Measurements from ENCODE around the gene ZNF786.
"Not testable (repeated sequence)": the region's sequence is repeated elsewhere in the genome, so short reads cannot be mapped to it uniquely, and the experiment has no call there.

The ZNF786 gene

GRCh38 chr7:149100821-149101220 is 10.3 kb upstream of the ZNF786 start:
- no peak for DNase-seq (ENCODE audit: extremely low read depth, low read depth)
- no peak for TF ChIP-seq CTCF (IDR thresholded peaks at IDR 0.05; ENCODE audit: low read depth, low read length)

- no peak for TF ChIP-seq CTCF (IDR thresholded peaks at IDR 0.05; ENCODE audit: low read depth, low read length)
- no peak for DNase-seq (ENCODE audit: extremely low read depth, low read depth)
These were observed 8.5 kb upstream of the ZNF786 start for GRCh38 chr7:149099058-149099457.

GRCh38 chr7:149097088-149097487 is 6.6 kb upstream of the ZNF786 start:
- DNase-seq (ENCODE audit: extremely low read depth, low read depth) = no peak

GRCh38 chr7:149093228-149093627 is 2.7 kb upstream of the ZNF786 start:
- no peak for DNase-seq (ENCODE audit: extremely low read depth, low read depth)
- no peak for TF ChIP-seq CTCF (IDR thresholded peaks at IDR 0.05; ENCODE audit: low read depth, low read length)

More at GRCh38 chr7:149097088-149097487, 6.6 kb upstream of the ZNF786 start:
- no peak for TF ChIP-seq CTCF (IDR thresholded peaks at IDR 0.05; ENCODE audit: low read depth, low read length)

- DNase-seq (ENCODE audit: extremely low read depth, low read depth) = not testable (repeated sequence)
These were observed 1.7 kb upstream of the ZNF786 start for GRCh38 chr7:149092244-149092643.

GRCh38 chr7:149087376-149087775 is 3.1 kb downstream of the ZNF786 start:
- DNase-seq (ENCODE audit: extremely low read depth, low read depth) = no peak
- TF ChIP-seq CTCF (IDR thresholded peaks at IDR 0.05; ENCODE audit: low read depth, low read length) = no peak

- TF ChIP-seq CTCF (IDR thresholded peaks at IDR 0.05; ENCODE audit: low read depth, low read length) = no peak
- no peak for DNase-seq (ENCODE audit: extremely low read depth, low read depth)
These were observed 4.7 kb downstream of the ZNF786 start for GRCh38 chr7:149085866-149086265.

- no peak for DNase-seq (ENCODE audit: extremely low read depth, low read depth)
- TF ChIP-seq CTCF (IDR thresholded peaks at IDR 0.05; ENCODE audit: low read depth, low read length) = no peak
These were observed 6.1 kb downstream of the ZNF786 start for GRCh38 chr7:149084407-149084806.

Data from AG09319 (cell line).